Stimulated activated CD4-positive, alpha-beta T cell treated with anti-CD3 and anti-CD28 coated beads, TNF-alpha, amount 100 ng/mL, for 24 hours (primary cell): ENCODE measurements around the gene ECSIT.
"Not testable (repeated sequence)": the region's sequence is repeated elsewhere in the genome, so short reads cannot be mapped to it uniquely, and the experiment has no call there.

Experiments
- DNase-seq, 3 experiments: peaks; one replicate each; pipeline ENCODE4 v3.0.0-alpha.2; 2020; ENCODE audit warnings: low read depth in 3 of 3

The ECSIT gene

GRCh38 chr19:11479090-11479897 lies 49.6 kb downstream of the ECSIT start:
- peak in 2 of 3 experiments; percentile 22 to 45 for DNase-seq

- DNase-seq, result no peak
Measured at GRCh38 chr19:11478167-11479089, 50.5 kb downstream of the ECSIT start.

- DNase-seq, result no peak
Measured at GRCh38 chr19:11475861-11476260, 53.1 kb downstream of the ECSIT start.

GRCh38 chr19:11475343-11475742 lies 53.6 kb downstream of the ECSIT start:
- not testable (repeated sequence) for DNase-seq

- DNase-seq, result no peak
Measured at GRCh38 chr19:11473725-11474124, 55.2 kb downstream of the ECSIT start.

GRCh38 chr19:11468266-11468845 lies 60.6 kb downstream of the ECSIT start:
- not testable (repeated sequence) for DNase-seq

GRCh38 chr19:11465600-11465999 lies 63.3 kb downstream of the ECSIT start:
- no peak for DNase-seq

GRCh38 chr19:11464333-11465265 lies 64.3 kb downstream of the ECSIT start:
- DNase-seq, result no peak

- no peak for DNase-seq
Measured at GRCh38 chr19:11463391-11463790, 65.5 kb downstream of the ECSIT start.

- DNase-seq, result no peak
Measured at GRCh38 chr19:11461453-11461852, 67.5 kb downstream of the ECSIT start.

GRCh38 chr19:11460207-11460606 lies 68.7 kb downstream of the ECSIT start:
- no peak for DNase-seq

GRCh38 chr19:11458912-11459311 lies 70.0 kb downstream of the ECSIT start:
- not testable (repeated sequence) for DNase-seq

GRCh38 chr19:11458236-11458900 lies 70.6 kb downstream of the ECSIT start:
- DNase-seq, result no peak

GRCh38 chr19:11457831-11458230 lies 71.1 kb downstream of the ECSIT start:
- no peak for DNase-seq

GRCh38 chr19:11457115-11457514 lies 71.8 kb downstream of the ECSIT start:
- no peak for DNase-seq

GRCh38 chr19:11456659-11457058 lies 72.3 kb downstream of the ECSIT start:
- DNase-seq, result no peak
